Activated CD4-positive, alpha-beta T cell treated with anti-CD3 and anti-CD28 coated beads for 48 hours (primary cell): ENCODE data around the gene CNOT11.
A peak's percentile ranks its signal among the peaks of the same experiment; 100 is the strongest.

Experiments
- DNase-seq: peaks from one replicate; pipeline ENCODE4 v3.0.0-alpha.2; 2020

The CNOT11 gene

GRCh38 chr2:101282980-101283379 is 30.3 kb downstream of the CNOT11 start:
- DNase-seq, result no peak

- DNase-seq, result no peak
These were observed 34.0 kb downstream of the CNOT11 start for GRCh38 chr2:101286684-101287083.

DNA sequence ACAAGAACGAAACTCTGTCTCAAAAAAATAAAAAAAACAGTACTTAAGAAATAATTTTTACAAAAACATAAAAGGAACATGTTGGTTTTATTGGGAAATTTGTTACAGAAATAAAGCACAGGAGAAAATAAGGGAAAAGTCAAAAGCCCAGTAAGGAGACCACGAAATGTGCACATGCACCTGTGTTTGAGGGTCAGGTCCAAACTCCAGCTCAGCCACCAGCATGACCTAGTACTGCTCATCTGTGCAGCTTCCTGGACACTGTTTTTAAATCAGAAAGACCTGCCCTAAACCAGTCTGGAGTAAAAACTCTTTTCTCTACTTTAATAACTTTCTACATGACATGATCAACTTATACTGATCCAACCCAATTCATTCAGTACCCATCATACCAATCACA is 34.6 kb downstream of the CNOT11 start:
- DNase-seq, result no peak

DNA sequence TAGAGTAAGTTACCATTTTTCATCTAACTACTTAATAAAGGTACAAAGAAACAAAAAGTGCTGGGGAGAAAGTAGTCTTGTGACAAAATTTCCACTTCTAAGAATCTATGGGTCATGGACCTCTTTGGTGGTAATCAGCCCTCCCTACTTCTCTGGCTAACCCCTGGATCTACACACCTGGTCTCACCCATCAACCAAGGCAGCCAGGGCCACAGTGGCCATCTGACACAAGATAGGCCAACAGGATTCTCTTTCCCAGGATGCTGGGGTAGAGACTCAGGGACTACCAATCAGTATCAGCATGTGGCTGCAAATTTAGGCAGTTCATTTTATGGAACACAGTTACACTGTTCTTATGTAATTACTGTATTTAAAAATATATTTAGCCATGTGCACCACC is 38.0 kb downstream of the CNOT11 start:
- no peak for DNase-seq

DNA sequence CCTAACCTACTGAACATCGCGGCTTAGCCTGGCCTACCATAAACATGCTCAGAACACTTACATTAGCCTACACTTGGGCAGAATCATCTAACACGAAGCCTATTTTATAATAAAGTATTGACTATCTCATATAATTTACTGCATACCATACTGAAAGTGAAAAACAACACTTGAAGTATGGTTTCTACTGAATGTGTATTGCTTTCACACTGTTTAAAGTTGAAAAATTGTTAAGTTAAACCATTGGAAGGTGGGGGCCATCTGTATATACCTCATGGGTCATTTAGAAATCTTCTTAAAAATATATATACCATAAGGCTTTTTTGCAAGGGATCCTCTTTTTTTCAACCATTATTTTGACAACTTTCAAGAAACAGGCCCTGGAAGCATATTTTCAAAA is 39.3 kb downstream of the CNOT11 start:
- DNase-seq, result no peak

- DNase-seq, result no peak
These were observed 40.9 kb downstream of the CNOT11 start for GRCh38 chr2:101293544-101293943.

DNA sequence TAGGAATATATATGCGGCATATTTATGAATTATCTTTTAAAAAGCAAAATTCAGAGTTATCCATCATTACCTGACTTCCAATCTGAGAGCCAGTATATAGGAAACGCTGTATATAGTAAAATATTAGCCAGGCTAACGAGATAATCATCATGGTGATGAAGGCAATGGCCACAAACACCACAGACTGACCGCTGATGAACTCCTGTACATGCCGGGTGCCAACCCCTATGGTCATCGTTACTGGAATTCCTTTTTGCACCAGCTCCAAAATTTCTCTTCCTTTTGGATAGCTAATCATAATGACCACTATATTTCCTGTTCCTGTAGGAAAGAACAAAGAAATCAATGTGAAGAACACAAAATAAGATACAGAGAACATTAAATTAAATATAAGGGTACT is 42.2 kb downstream of the CNOT11 start:
- DNase-seq, result no peak

GRCh38 chr2:101295895-101296294 is 43.2 kb downstream of the CNOT11 start:
- no peak for DNase-seq

- DNase-seq, result no peak
These were observed 43.7 kb downstream of the CNOT11 start for GRCh38 chr2:101296371-101296770.

DNA sequence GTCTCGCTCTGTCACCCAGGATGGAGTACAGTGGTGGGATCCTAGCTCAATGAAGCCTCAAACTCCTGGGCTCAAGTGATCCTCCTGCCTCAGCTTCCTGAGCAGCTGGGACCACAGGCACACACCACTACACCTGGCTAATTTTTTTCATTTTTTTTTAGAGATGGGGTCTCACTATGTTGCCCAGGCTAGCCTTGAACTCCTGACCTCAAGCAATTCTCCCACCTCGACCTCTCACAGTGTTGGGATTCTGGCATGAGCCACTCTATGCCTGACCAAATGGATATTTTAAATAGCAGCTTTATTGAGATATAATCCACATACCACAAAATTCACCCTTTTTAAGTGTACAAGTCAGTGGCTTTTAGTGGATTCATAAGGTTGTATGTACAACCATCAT is 44.7 kb downstream of the CNOT11 start:
- DNase-seq, result no peak

DNA sequence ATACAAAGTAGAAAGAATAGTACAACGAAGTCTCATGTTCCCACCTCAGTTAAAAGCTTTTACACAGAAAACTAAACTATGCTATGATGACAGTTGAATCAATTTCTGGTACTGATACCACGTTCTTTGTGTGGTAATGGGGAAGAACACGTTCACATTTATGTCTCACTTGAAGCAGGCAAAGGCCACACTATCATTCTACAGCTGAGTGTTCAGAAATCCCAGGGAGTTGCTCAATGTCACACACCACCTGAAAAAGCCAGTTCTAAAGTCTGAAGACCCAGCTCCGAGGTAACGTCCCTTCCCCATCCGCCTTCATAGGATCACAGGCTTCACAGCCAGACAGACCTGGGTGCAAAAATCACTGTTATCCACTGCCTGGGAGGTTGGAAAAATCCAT is 46.9 kb downstream of the CNOT11 start:
- no peak for DNase-seq

DNA sequence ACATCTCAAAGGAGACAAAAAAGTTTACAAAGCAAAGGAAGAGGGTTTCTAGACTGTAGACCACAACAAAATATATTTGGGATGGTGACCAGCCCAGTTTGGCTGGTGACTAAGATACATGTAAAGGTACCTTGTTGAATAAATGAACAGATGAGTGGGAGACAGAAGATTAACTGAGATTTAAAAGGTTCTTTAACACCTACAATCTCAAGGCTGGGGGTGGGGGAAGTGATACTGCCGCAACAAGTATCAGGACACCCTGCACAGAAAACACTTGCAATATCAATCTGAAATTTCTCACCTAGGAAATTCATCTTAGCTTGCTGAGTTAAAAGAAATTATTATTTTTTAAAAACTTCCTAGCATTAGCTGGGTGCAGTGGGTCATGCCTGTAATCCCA is 47.5 kb downstream of the CNOT11 start:
- DNase-seq, result no peak

DNA sequence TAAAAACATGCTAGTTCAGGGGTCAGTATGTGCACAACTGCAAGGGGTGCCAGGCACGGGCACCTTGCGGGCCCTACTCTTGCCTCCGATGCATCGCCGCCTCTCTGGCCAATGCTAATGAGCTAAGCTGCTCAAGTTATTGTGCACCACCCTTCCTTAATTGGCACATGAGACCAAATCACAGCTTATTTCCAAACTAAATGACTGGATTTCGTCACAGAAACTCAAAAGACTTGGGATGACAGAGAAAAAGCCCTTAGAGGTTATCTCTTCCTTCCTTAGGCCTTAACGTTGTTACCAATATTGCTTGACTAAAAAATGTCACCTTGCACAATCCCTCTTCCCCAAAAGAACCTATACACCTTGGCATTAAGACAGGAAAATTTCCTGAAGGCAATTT is 48.1 kb downstream of the CNOT11 start:
- DNase-seq, result no peak

GRCh38 chr2:101302016-101302415 is 49.3 kb downstream of the CNOT11 start:
- DNase-seq, result no peak

DNA sequence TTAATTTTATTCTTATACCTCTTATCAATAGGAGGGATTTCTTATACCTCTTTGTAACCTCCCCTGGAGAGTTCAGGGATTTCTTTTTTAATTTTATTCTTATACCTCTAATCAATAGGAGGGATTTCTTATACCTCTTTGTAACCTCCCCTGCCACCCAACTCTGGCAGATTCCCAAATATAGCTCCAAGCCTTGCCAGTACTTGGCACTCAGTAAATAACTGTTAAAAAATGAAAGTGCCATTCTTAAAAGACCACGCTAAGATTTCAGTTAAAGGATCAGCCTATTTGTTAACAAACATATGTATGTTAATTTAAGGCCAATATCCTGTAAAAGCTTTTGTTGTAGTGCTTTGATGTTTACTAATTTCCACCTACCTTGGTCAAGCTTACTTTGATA is 51.0 kb downstream of the CNOT11 start:
- no peak for DNase-seq

- DNase-seq, result no peak
These were observed 52.3 kb downstream of the CNOT11 start for GRCh38 chr2:101305035-101305434.

GRCh38 chr2:101305492-101306078 is 52.9 kb downstream of the CNOT11 start:
- no peak for DNase-seq

- peak; percentile 24 for DNase-seq
These were observed 53.7 kb downstream of the CNOT11 start for GRCh38 chr2:101306410-101306809.

GRCh38 chr2:101307503-101307902 is 54.8 kb downstream of the CNOT11 start:
- peak; percentile 40 for DNase-seq

DNA sequence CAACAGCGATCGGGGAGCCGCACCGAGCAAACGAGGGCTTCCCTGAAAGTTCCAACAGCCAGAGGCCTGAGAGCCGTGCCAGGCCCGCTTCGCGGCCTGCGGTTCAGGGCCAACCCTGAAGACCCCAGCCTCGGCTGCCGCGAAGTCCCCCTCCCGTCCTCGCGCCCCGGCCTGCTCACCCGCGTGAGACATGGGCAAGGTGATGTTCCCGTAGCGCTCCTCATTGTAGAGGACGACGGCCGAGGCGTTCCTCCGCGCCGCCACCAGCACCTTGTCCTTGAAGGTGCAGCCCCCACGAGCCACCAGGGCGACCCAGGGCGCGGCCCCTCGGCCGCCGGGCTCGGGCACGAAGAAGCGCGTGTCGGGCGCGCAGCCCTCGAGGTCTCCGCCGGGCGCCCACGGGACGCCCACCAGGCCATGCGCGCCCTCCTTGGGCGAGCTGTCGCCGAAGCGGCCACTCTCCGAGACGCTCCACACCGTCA is 55.3 kb downstream of the CNOT11 start:
- DNase-seq, result peak; percentile 51

- DNase-seq, result peak; percentile 93
These were observed 55.9 kb downstream of the CNOT11 start, which contains the start of gene RNF149 for GRCh38 chr2:101308432-101309210. TSS of gene RNF149 (minus strand) at chr2:101308701. CDS start at chr2:101308588, 113 bp downstream.

DNA sequence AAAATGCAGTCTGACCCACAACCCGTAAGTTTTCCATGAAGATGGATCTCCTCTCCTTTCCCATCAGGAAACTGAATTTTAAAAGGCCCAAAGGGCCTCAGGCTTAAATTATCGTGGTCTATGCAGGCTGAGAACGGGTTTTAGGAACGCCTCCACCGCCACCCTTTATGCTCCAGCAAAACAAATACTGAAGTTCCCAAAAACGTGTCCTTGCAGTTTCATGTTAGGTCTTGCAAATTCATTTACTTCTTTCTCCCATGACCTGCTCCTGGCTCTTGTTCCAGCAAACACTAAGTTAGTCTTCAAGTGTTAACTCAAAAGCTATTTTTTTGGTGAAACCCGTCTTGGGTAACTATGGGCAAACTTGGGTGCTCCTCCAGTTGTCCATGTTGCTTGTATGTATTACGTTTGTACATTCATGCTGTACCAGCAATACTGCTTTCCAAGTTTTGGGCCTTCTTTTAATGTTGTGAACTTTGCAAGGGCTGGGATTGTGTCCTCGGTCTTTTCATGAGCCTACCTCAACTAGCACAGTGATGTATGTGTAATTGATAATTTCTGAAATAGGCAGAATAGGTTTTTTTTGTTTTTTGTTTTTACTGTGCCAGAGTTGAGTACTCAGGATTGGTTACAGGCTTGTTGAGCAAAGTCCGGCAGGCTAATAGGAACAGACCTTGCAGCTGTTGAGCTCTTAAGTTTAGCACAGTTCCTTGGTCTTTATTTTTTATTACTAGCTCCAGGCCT is 57.6 kb downstream of the CNOT11 start:
- no peak for DNase-seq

DNA sequence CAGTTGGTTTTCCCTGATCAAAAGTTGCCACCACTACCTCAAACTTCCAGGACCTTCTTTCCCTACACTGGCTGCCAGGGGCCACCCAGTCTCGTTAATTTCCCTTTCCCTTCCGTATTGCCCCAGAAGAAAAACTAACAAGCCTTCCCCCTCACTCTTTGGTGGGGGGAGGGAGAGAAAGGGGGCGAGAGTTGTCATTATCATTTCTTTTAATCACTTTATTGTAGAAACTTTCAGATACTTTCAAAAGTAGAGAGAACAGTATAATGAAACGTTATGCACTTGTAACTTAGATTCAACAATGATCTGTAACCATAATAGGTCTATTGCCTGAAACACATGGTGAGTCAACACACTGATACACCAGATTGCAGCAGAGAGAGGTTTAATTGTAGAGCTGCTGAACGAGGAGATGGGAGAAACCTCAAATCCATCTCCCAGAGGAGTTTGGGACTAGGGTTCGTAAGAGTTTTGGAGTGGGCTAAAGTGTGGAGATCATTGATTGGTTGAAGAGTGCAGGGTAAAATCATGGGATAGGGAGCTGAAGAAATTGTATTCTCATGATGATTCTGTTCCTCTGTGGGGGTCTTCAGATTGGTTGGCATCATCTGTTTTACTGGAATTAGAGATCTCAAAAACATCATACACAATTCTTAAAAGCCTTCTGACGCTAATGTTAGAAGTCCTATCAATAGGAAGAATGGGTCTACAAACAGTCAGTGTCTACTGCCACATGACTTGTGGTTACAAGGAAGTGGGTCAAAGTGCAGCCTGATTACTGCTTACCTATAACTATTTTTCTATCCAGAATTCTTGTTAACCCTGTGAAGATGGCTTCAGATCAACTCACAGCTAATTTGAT is 58.4 kb downstream of the CNOT11 start:
- no peak for DNase-seq
